HCT116 (cell line): ENCODE measurements around the gene MORN2. TPM values are rescaled to one million over a fixed set of nuclear protein-coding genes. Genes with fewer than 3 reads are reported as not detected.

Experiments used
- ATAC-seq: fragments of 200-7000 bp; cut with Tn5 transposase; 2 replicates; pipeline ENCODE4 v1.9.1; 2020; ENCODE audit warnings: mild to moderate bottlenecking, moderate library complexity
- BruUV-seq: library from RNA; stranded (reverse); fragments of 400-500 nt; replicated peaks from 2 replicates; lab custom pipeline; 2021; lab: Mats Ljungman, UMichigan
- CTCF ChIA-PET: fragments of 300-600 bp; sonication (Branson Sonifier 250); formaldehyde crosslinking; loops from one replicate; lab custom pipeline; 2021; ENCODE audit warnings: antibody characterized with exemption; lab: Charles Lee
- POLR2A ChIA-PET: fragments of 300-600, 350-600 bp; sonication (Branson Sonifier 250); formaldehyde crosslinking; loops from one replicate; lab custom pipeline; 2021; ENCODE audit warnings: antibody characterized with exemption; lab: Charles Lee
- RAD21 ChIA-PET, 2 experiments: fragments of 300-600 bp; sonication (Branson Sonifier 250); formaldehyde crosslinking; loops; one replicate each; lab custom pipeline; 2023; ENCODE audit warnings: low total read pairs in 2 of 2; ENCODE audit not compliant: uncharacterized antibody in 2 of 2, unreplicated experiment in 2 of 2, low non-redundant PET in 1 of 2; lab: Charles Lee
- DNase-seq: peaks from one replicate; pipeline ENCODE4 v3.0.0-alpha.2; 2010; ENCODE audit warnings: low read depth, low spot score
- H2AFZ ChIP-seq: fragments of 200-600 bp; shearing (Covaris generic), sonication (generic); 2 replicates; pipeline ENCODE4 v1.6.1; 2017; ENCODE audit warnings: low read depth, mixed run types, mixed read lengths, antibody characterized with exemption, low read length; ENCODE audit not compliant: poor library complexity, severe bottlenecking
- H3K27ac ChIP-seq: 2 replicates; pipeline ENCODE4 v1.5.1; 2012; ENCODE audit warnings: low read depth, low read length
- H3K27me3 ChIP-seq: fragments of 200-600 bp; sonication (generic); 2 replicates; pipeline ENCODE4 v1.6.1; 2016; ENCODE audit warnings: mixed run types, low read length, mixed read lengths; ENCODE audit not compliant: insufficient read depth
- H3K36me3 ChIP-seq, 2 experiments: fragments of 200-500 bp in 1 of 2; fragments of 200-600 bp in 1 of 2; sonication (Bioruptor generic) in 1 of 2; sonication (generic) in 1 of 2; 2 replicates each; pipeline versions ENCODE4 v1.5.1 to v1.6.1; 2014 to 2016; ENCODE audit warnings: low read length in 2 of 2, inconsistent platforms in 1 of 2, mixed read lengths in 1 of 2, mixed run types in 1 of 2; ENCODE audit not compliant: insufficient read depth in 2 of 2, control insufficient read depth in 1 of 2
- H3K4me1 ChIP-seq, 2 experiments: fragments of 200-600 bp in 1 of 2; sonication (generic) in 1 of 2; 2 replicates each; pipeline versions ENCODE4 v1.5.1 to v1.6.1; 2012 to 2017; ENCODE audit warnings: low read length in 2 of 2, inconsistent platforms in 1 of 2, mild to moderate bottlenecking in 1 of 2, mixed read lengths in 1 of 2, mixed run types in 1 of 2, moderate library complexity in 1 of 2; ENCODE audit not compliant: insufficient read depth in 2 of 2, control insufficient read depth in 1 of 2
- H3K4me2 ChIP-seq: fragments of 200-600 bp; sonication (generic); 2 replicates; pipeline ENCODE4 v1.6.1; 2017; ENCODE audit warnings: mixed run types, low read length, mixed read lengths
- H3K4me3 ChIP-seq, 2 experiments: fragments of 200-600 bp in 1 of 2; sonication (generic) in 1 of 2; replicated peaks in 1 of 2; 2 replicates each; pipeline ENCODE4 v1.5.1; 2011 to 2016; ENCODE audit warnings: low read length in 2 of 2, control low read depth in 1 of 2, low read depth in 1 of 2, mild to moderate bottlenecking in 1 of 2, mixed read lengths in 1 of 2, mixed run types in 1 of 2
- H3K79me2 ChIP-seq: fragments of 200-600 bp; sonication (generic); 2 replicates; pipeline ENCODE4 v1.6.1; 2017; ENCODE audit warnings: mild to moderate bottlenecking, mixed run types, low read length, moderate library complexity, mixed read lengths; ENCODE audit not compliant: insufficient read depth
- H3K9ac ChIP-seq: fragments of 200-600 bp; sonication (generic); 2 replicates; pipeline ENCODE4 v1.6.1; 2016; ENCODE audit warnings: low read length, mixed read lengths
- H3K9me2 ChIP-seq: fragments of 200-600 bp; sonication (generic), shearing (Covaris generic); 2 replicates; pipeline ENCODE4 v1.6.1; 2017; ENCODE audit warnings: mixed run types, mild to moderate bottlenecking, moderate library complexity; ENCODE audit not compliant: insufficient read depth
- H3K9me3 ChIP-seq, 2 experiments: fragments of 200-500 bp in 1 of 2; fragments of 200-600 bp in 1 of 2; sonication (Bioruptor generic) in 1 of 2; sonication (generic) in 1 of 2; 2 replicates each; pipeline ENCODE4 v1.6.1; 2014 to 2017; ENCODE audit warnings: low read length in 2 of 2, mixed read lengths in 2 of 2, inconsistent platforms in 1 of 2, low read depth in 1 of 2, mild to moderate bottlenecking in 1 of 2, mixed run types in 1 of 2, moderate library complexity in 1 of 2; ENCODE audit not compliant: control insufficient read depth in 1 of 2, insufficient read depth in 1 of 2
- H4K20me1 ChIP-seq: fragments of 200-600 bp; sonication (generic), shearing (Covaris generic); 2 replicates; pipeline ENCODE4 v1.6.1; 2017; ENCODE audit warnings: mixed run types, mild to moderate bottlenecking, moderate library complexity; ENCODE audit not compliant: insufficient read depth
- ATF3 ChIP-seq: IDR thresholded peaks from 2 replicates; pipeline ENCODE4 v1.6.1; 2012
- CBX3 ChIP-seq: IDR thresholded peaks from 2 replicates; pipeline ENCODE4 v1.6.1; 2012; ENCODE audit warnings: low read depth
- CEBPB ChIP-seq: IDR thresholded peaks from 2 replicates; pipeline ENCODE4 v1.6.1; 2012; ENCODE audit warnings: low read depth
- CTCF ChIP-seq, 3 experiments: fragments of 200-600 bp in 1 of 3; sonication (generic) in 1 of 3; IDR thresholded peaks in 2 of 3; conservative IDR thresholded peaks in 1 of 3; 2 replicates each; pipeline ENCODE4 v1.5.1; 2012 to 2017; ENCODE audit warnings: low read depth in 2 of 3, low read length in 2 of 3, antibody characterized with exemption in 1 of 3, borderline replicate concordance in 1 of 3, control low read depth in 1 of 3, mild to moderate bottlenecking in 1 of 3, mixed read lengths in 1 of 3, mixed run types in 1 of 3, moderate library complexity in 1 of 3; ENCODE audit not compliant: insufficient read depth in 1 of 3
- EGR1 ChIP-seq: IDR thresholded peaks from 2 replicates; pipeline ENCODE4 v1.6.1; 2012; ENCODE audit warnings: low read depth
- ELF1 ChIP-seq: IDR thresholded peaks from 2 replicates; pipeline ENCODE4 v1.6.1; 2012; ENCODE audit warnings: low read depth, borderline replicate concordance
- EZH2 ChIP-seq: fragments of 200-600 bp; sonication (generic); IDR thresholded peaks from 2 replicates; pipeline ENCODE4 v1.6.1; 2017; ENCODE audit warnings: antibody characterized with exemption, mixed run types
- EZH2phosphoT487 ChIP-seq: fragments of 200-600 bp; IDR thresholded peaks from 2 replicates; pipeline ENCODE4 v1.6.1; 2018; ENCODE audit warnings: antibody characterized with exemption, borderline replicate concordance
- FOSL1 ChIP-seq: IDR thresholded peaks from 2 replicates; pipeline ENCODE4 v1.6.1; 2012; ENCODE audit warnings: low read depth
- JUND ChIP-seq: IDR thresholded peaks from 2 replicates; pipeline ENCODE4 v1.6.1; 2012
- MAX ChIP-seq: IDR thresholded peaks from 2 replicates; pipeline ENCODE4 v1.6.1; 2012
- POLR2A ChIP-seq: IDR thresholded peaks from 2 replicates; pipeline ENCODE4 v1.7.0; 2011; ENCODE audit warnings: borderline replicate concordance; ENCODE audit not compliant: insufficient read depth, insufficient read length; ENCODE audit errors: extremely low read depth
- REST ChIP-seq: IDR thresholded peaks from 2 replicates; pipeline ENCODE4 v1.6.1; 2012; ENCODE audit warnings: low read depth
- SIN3A ChIP-seq: IDR thresholded peaks from 2 replicates; pipeline ENCODE4 v1.6.1; 2012; ENCODE audit warnings: low read depth
- SRF ChIP-seq: IDR thresholded peaks from 2 replicates; pipeline ENCODE4 v1.6.1; 2012; ENCODE audit warnings: low read depth
- TCF7L2 ChIP-seq: IDR thresholded peaks from 2 replicates; pipeline ENCODE4 v1.7.0; 2011; ENCODE audit warnings: borderline replicate concordance, inconsistent platforms; ENCODE audit not compliant: insufficient read depth, insufficient read length; ENCODE audit errors: extremely low read depth
- YY1 ChIP-seq: IDR thresholded peaks from 2 replicates; pipeline ENCODE4 v1.6.1; 2011; ENCODE audit warnings: low read length, low read depth, moderate library complexity, mild to moderate bottlenecking; ENCODE audit not compliant: insufficient replicate concordance; ENCODE audit errors: extremely low read depth
- ZBTB33 ChIP-seq: IDR thresholded peaks from 2 replicates; pipeline ENCODE4 v1.6.1; 2011; ENCODE audit warnings: mild to moderate bottlenecking, low read length, moderate library complexity; ENCODE audit not compliant: insufficient replicate concordance; ENCODE audit errors: extremely low read depth
- ZFX ChIP-seq: fragments of 450-650 bp; IDR thresholded peaks from 2 replicates; pipeline ENCODE4 v1.6.1; 2017
- ZNF274 ChIP-seq: fragments of 200-500 bp; sonication (Bioruptor generic); IDR thresholded peaks from 2 replicates; pipeline ENCODE4 v1.6.1; 2014; ENCODE audit warnings: mild to moderate bottlenecking, low read depth, low read length, inconsistent platforms
- intact Hi-C: fragments of 100-400 bp; cut with micrococcal nuclease; formaldehyde crosslinking; loops from 2 replicates; pipeline ENCODE4 v1.10.0; 2022
- total RNA-seq: library from RNA; stranded (reverse); gene quantifications from one replicate; pipeline ENCODE4 v1.2.1, GENCODE V29; 2021; ENCODE audit not compliant: unreplicated experiment

The MORN2 gene
- total RNA-seq, 1 experiment from 2014 or later, result 11.9 TPM

- intact Hi-C loops, result loop anchor here (10.0 kb wide), 1 partner anchor 301 kb away; no protein-coding TSS in a partner anchor
- Histone ChIP-seq H3K9me3 (no peaks in the 10 kb centered on the region), H3K9ac (no peak overlapping the region), H3K4me3 (no peak overlapping the region), H3K27me3 (no peaks in the 10 kb centered on the region), H3K4me2 (no peak overlapping the region), H3K9me2 (no peaks in the 10 kb centered on the region), H3K36me3 (peaks cover 0 to 19% of the 10 kb centered on the region in 2 experiments; a peak in 3 of 4 replicates), H4K20me1 (no peaks in the 10 kb centered on the region)
- no peak for ATAC-seq
- RAD21 ChIA-PET, result no interaction called here
- CTCF ChIA-PET, result no interaction called here
- no peak for TF ChIP-seq ZNF274
- no peak for TF ChIP-seq CEBPB
- TF ChIP-seq POLR2A, result no peak
- no peak for TF ChIP-seq EZH2phosphoT487
- TF ChIP-seq EZH2, result no peak
- no peak for TF ChIP-seq ZFX
- no peak for TF ChIP-seq SIN3A
- no peak for TF ChIP-seq JUND
- TF ChIP-seq CTCF (IDR thresholded peaks at IDR 0.05 in 2 of 3, conservative IDR thresholded peaks at IDR 0.05 in 1 of 3; ENCODE audit: borderline replicate concordance in 1 of 3, insufficient read depth in 1 of 3, low read depth in 2 of 3, low read length in 2 of 3), result no peak
- TF ChIP-seq EGR1, result no peak
- no peak for TF ChIP-seq FOSL1
- no peak for TF ChIP-seq TCF7L2
- TF ChIP-seq MAX, result no peak
- no peak for TF ChIP-seq CBX3
- no peak for TF ChIP-seq ELF1
- no peak for TF ChIP-seq ZBTB33
- no peak for TF ChIP-seq REST
- no peak for TF ChIP-seq ATF3
- TF ChIP-seq SRF, result no peak
- no peak for TF ChIP-seq YY1
- TF ChIP-seq, all 23 proteins: peak for 0
- no peak overlapping the region for H2AFZ ChIP-seq
- no TSS peak for BruUV-seq
- no peak for DNase-seq
- POLR2A ChIA-PET, result no interaction called here
- H3K27ac ChIP-seq, result no peak overlapping the region
- no peaks in the 10 kb centered on the region for H3K79me2 ChIP-seq
- no peaks in the 10 kb centered on the region for H3K4me1 ChIP-seq
Observed at GRCh38 chr2:38835990-38836389, 39.8 kb upstream of the MORN2 start.
